Kidney epithelial cell (primary cell): ENCODE results near the gene ANKHD1. TPM values are rescaled to one million over a fixed set of nuclear protein-coding genes. Genes with fewer than 3 reads are reported as not detected.

Source experiments
- DNase-seq: peaks from one replicate; pipeline ENCODE4 v3.0.0-alpha.2; 2010; ENCODE audit warnings: low read depth
- H3K27me3 ChIP-seq: 2 replicates; pipeline ENCODE4 v1.6.0; 2011; ENCODE audit warnings: low read length; ENCODE audit not compliant: control insufficient read depth, insufficient read depth
- H3K36me3 ChIP-seq: 2 replicates; pipeline ENCODE4 v1.5.1; 2011; ENCODE audit warnings: low read length; ENCODE audit not compliant: control insufficient read depth, insufficient read depth
- H3K4me3 ChIP-seq: 2 replicates; pipeline ENCODE4 v1.5.1; 2011; ENCODE audit warnings: low read depth, mild to moderate bottlenecking, control low read depth, low read length
- CTCF ChIP-seq: IDR thresholded peaks from 2 replicates; pipeline ENCODE4 v1.5.1; 2011; ENCODE audit warnings: mild to moderate bottlenecking, moderate library complexity, low read length, control low read depth, inconsistent platforms; ENCODE audit not compliant: insufficient read depth, poor library complexity, severe bottlenecking
- total RNA-seq: library from RNA; depleted of rRNA; stranded (reverse); fragments of >200 nt; gene quantifications from 2 replicates; pipeline ENCODE4 v1.2.3, GENCODE V29; 2015

The ANKHD1 gene
- total RNA-seq, 1 donor from 2014 or later = 80.4 TPM

GRCh38 chr5:140398379-140398811, 3.2 kb upstream of the ANKHD1 start:
- Histone ChIP-seq H3K4me3 (no peak overlapping the region), H3K27me3 (no peaks in the 10 kb centered on the region), H3K36me3 (no peaks in the 10 kb centered on the region)
- TF ChIP-seq CTCF = no peak
- no peak for DNase-seq

- Histone ChIP-seq H3K27me3 (no peaks in the 10 kb centered on the region), H3K4me3 (peak overlapping the region; percentile 87), H3K36me3 (no peaks in the 10 kb centered on the region)
- DNase-seq = no peak
- no peak for TF ChIP-seq CTCF
Observed at GRCh38 chr5:140399979-140400729, 1.5 kb upstream of the ANKHD1 start.

- Histone ChIP-seq H3K27me3 (no peaks in the 10 kb centered on the region), H3K4me3 (peak overlapping the region; percentile 87), H3K36me3 (no peaks in the 10 kb centered on the region)
- TF ChIP-seq CTCF = no peak
- peak; percentile 86 for DNase-seq
Observed at GRCh38 chr5:140400730-140401361, 787 bp upstream of the ANKHD1 start.

- Histone ChIP-seq H3K27me3 (no peaks in the 10 kb centered on the region), H3K36me3 (no peaks in the 10 kb centered on the region), H3K4me3 (peak overlapping the region; percentile 91)
- no peak for DNase-seq
- TF ChIP-seq CTCF = no peak
Observed at GRCh38 chr5:140402258-140403074, 833 bp downstream of the ANKHD1 start.

GRCh38 chr5:140403613-140404012, 2.0 kb downstream of the ANKHD1 start:
- no peak for DNase-seq
- H3K4me3 ChIP-seq = peak overlapping the region; percentile 91
- no peaks in the 10 kb centered on the region for H3K27me3 ChIP-seq
- no peak for TF ChIP-seq CTCF
- no peaks in the 10 kb centered on the region for H3K36me3 ChIP-seq
